ENCODE data around the gene PLRG1.

Gene PLRG1

GRCh38 chr4:154583677-154584076, 33.5 kb upstream of the PLRG1 start:
- H3K4me3 ChIP-seq (ENCODE audit: low read depth, low read length), result no peak overlapping the region
- no peak for TF ChIP-seq CTCF (IDR thresholded peaks at IDR 0.05; ENCODE audit: borderline replicate concordance, insufficient read depth, low read depth, low read length)

- H3K4me3 ChIP-seq (ENCODE audit: low read depth, low read length), result no peak overlapping the region
- no peak for TF ChIP-seq CTCF (IDR thresholded peaks at IDR 0.05; ENCODE audit: borderline replicate concordance, insufficient read depth, low read depth, low read length)
Observed at GRCh38 chr4:154583230-154583629, 33.0 kb upstream of the PLRG1 start.

GRCh38 chr4:154582723-154583122, 32.5 kb upstream of the PLRG1 start:
- no peak overlapping the region for H3K4me3 ChIP-seq (ENCODE audit: low read depth, low read length)
- TF ChIP-seq CTCF (IDR thresholded peaks at IDR 0.05; ENCODE audit: borderline replicate concordance, insufficient read depth, low read depth, low read length), result no peak

GRCh38 chr4:154579927-154580326, 29.7 kb upstream of the PLRG1 start:
- no peak overlapping the region for H3K4me3 ChIP-seq (ENCODE audit: low read depth, low read length)
- TF ChIP-seq CTCF (IDR thresholded peaks at IDR 0.05; ENCODE audit: borderline replicate concordance, insufficient read depth, low read depth, low read length), result no peak

GRCh38 chr4:154578919-154579318, 28.7 kb upstream of the PLRG1 start:
- H3K4me3 ChIP-seq (ENCODE audit: low read depth, low read length), result no peak overlapping the region
- TF ChIP-seq CTCF (IDR thresholded peaks at IDR 0.05; ENCODE audit: borderline replicate concordance, insufficient read depth, low read depth, low read length), result no peak

- no peak for TF ChIP-seq CTCF (IDR thresholded peaks at IDR 0.05; ENCODE audit: borderline replicate concordance, insufficient read depth, low read depth, low read length)
- no peak overlapping the region for H3K4me3 ChIP-seq (ENCODE audit: low read depth, low read length)
Observed at GRCh38 chr4:154577324-154577723, 27.1 kb upstream of the PLRG1 start.

- no peak for TF ChIP-seq CTCF (IDR thresholded peaks at IDR 0.05; ENCODE audit: borderline replicate concordance, insufficient read depth, low read depth, low read length)
- H3K4me3 ChIP-seq (ENCODE audit: low read depth, low read length), result no peak overlapping the region
Observed at GRCh38 chr4:154574311-154574710, 24.1 kb upstream of the PLRG1 start.

All from GM12875 (cell line).